PFSK-1 (cell line): ENCODE data around the gene SORL1.

Experiments
- POLR2AphosphoS5 ChIP-seq: IDR thresholded peaks from 2 replicates; pipeline ENCODE4 v1.6.1; 2012; ENCODE audit warnings: low read depth, mild to moderate bottlenecking, control low read depth, low read length, moderate library complexity
- TAF1 ChIP-seq: IDR thresholded peaks from 2 replicates; pipeline ENCODE4 v1.6.1; 2012; ENCODE audit warnings: low read length, control low read depth, borderline replicate concordance; ENCODE audit not compliant: insufficient read depth
- TF ChIP-seq, protein P1 (sequence below), 2 experiments: IDR thresholded peaks; 2 replicates each; pipeline versions ENCODE4 v1.6.1 to v1.8.0; 2011 to 2012; ENCODE audit warnings: low read depth in 2 of 2, low read length in 2 of 2, control low read depth in 1 of 2, inconsistent platforms in 1 of 2, mild to moderate bottlenecking in 1 of 2, moderate library complexity in 1 of 2; ENCODE audit not compliant: insufficient read depth in 1 of 2

GRCh38 chr11:121543836-121544380, 91.8 kb downstream of the SORL1 start:
- no peak for TF ChIP-seq POLR2AphosphoS5
- no peak for TF ChIP-seq TAF1
- TF ChIP-seq, protein P1, sequence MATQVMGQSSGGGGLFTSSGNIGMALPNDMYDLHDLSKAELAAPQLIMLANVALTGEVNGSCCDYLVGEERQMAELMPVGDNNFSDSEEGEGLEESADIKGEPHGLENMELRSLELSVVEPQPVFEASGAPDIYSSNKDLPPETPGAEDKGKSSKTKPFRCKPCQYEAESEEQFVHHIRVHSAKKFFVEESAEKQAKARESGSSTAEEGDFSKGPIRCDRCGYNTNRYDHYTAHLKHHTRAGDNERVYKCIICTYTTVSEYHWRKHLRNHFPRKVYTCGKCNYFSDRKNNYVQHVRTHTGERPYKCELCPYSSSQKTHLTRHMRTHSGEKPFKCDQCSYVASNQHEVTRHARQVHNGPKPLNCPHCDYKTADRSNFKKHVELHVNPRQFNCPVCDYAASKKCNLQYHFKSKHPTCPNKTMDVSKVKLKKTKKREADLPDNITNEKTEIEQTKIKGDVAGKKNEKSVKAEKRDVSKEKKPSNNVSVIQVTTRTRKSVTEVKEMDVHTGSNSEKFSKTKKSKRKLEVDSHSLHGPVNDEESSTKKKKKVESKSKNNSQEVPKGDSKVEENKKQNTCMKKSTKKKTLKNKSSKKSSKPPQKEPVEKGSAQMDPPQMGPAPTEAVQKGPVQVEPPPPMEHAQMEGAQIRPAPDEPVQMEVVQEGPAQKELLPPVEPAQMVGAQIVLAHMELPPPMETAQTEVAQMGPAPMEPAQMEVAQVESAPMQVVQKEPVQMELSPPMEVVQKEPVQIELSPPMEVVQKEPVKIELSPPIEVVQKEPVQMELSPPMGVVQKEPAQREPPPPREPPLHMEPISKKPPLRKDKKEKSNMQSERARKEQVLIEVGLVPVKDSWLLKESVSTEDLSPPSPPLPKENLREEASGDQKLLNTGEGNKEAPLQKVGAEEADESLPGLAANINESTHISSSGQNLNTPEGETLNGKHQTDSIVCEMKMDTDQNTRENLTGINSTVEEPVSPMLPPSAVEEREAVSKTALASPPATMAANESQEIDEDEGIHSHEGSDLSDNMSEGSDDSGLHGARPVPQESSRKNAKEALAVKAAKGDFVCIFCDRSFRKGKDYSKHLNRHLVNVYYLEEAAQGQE (IDR thresholded peaks at IDR 0.05; ENCODE audit: insufficient read depth in 1 of 2, low read depth in 2 of 2, low read length in 2 of 2), result no peak
